HAP-1 (cell line): ENCODE measurements around the gene MBOAT2.

ENCODE experiments used
- DNase-seq, 2 experiments: peaks; one replicate each; pipeline ENCODE4 v3.0.0-alpha.2; 2016 to 2020; ENCODE audit warnings: low spot score in 2 of 2
- H3K27me3 ChIP-seq: fragments of 250-450 bp; sonication (Bioruptor Pico); 2 replicates; pipeline ENCODE4 v1.5.1; 2020; ENCODE audit warnings: low read depth, mild to moderate bottlenecking, moderate library complexity
- H3K36me3 ChIP-seq: fragments of 250-450 bp; sonication (Bioruptor Pico); replicated peaks from 2 replicates; pipeline ENCODE4 v1.5.1; 2020; ENCODE audit warnings: mild to moderate bottlenecking
- H3K4me1 ChIP-seq: fragments of 250-450 bp; sonication (Bioruptor Pico); 2 replicates; pipeline ENCODE4 v1.5.1; 2020; ENCODE audit warnings: mild to moderate bottlenecking
- H3K4me3 ChIP-seq: fragments of 250-450 bp; sonication (Bioruptor Pico); 2 replicates; pipeline ENCODE4 v1.5.1; 2020; ENCODE audit warnings: mild to moderate bottlenecking, moderate library complexity
- H3K9me3 ChIP-seq: fragments of 250-450 bp; sonication (Bioruptor Pico); 2 replicates; pipeline ENCODE4 v1.5.1; 2020; ENCODE audit warnings: mild to moderate bottlenecking, moderate library complexity
- in situ Hi-C: fragments of 300-500 bp; cut with MboI; formaldehyde crosslinking; loops from 3 replicates; pipeline ENCODE4 v1.14.3; 2020; ENCODE audit warnings: low sequenced_read_pairs, inconsistent platforms, mixed read lengths

The MBOAT2 gene

DNA sequence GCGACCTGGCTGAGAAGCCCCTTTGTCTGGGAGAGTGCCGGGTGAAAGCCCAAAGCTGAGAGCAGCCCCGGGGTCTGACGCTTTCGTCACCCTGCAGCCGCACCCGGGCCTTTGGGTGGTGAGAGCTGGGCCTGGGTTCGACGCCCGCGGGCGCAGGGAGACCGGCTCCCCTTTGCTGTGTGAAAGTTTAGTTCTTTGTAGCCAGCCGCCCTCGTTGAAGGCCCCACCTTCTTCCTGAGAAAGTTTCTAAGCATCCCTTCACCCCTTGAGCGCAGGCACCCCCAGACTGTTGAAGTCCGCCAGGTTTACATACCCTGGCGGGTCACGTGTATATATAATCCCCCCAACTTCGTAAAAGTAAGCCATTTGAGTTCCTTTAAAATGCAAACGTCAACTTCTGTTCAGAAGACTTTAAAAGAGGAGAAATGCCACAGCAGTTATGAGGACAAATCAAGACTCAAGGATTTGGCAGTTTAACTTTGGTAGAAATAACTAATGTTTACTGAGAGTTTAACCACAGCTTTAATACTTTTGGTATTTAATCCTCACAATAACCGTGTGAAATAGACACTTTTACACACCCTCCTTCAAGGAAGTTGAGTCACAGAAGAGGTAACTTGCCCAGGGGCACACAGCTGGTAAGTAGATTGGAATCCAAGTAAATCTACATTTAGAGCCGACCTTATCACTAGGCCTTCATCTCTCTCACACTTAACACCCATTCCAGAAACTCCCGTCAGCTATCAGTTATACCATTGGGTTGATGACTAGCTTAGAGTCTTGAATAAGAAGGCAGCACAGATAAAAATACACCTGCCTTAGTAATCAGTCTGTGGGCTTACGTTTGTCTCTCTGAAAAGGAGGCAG lies 1.1 kb upstream of the MBOAT2 start:
- Histone ChIP-seq H3K4me1 (peaks cover 20% of the 10 kb centered on the region), H3K36me3 (no peaks in the 10 kb centered on the region; the same call in none of the 2 replicates), H3K27me3 (no peaks in the 10 kb centered on the region), H3K4me3 (peak overlapping the region; percentile 58), H3K9me3 (peaks cover 3% of the 10 kb centered on the region; the same call in 1 of the 2 replicates)
- no peak for DNase-seq
- in situ Hi-C loops, result no loop called here

DNA sequence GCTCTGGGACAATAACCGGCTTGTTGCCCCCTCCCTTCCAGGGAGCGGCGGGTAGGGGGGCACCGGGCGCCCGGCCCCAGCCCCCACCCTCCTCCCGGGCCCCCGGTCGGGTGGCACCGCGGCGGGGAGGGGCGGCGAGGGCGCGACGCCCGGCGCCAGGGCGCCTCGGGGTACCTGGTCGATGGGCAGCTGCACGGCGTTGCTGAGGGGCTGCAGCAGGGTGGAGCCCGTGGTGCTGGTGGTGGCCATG lies 193 bp downstream of the MBOAT2 start:
- no peaks in the 10 kb centered on the region for H3K27me3 ChIP-seq
- H3K4me1 ChIP-seq, result peaks cover 20% of the 10 kb centered on the region
- peak overlapping the region; percentile 61 for H3K4me3 ChIP-seq
- no peak for DNase-seq
- in situ Hi-C loops, result no loop called here
- peaks cover 3% of the 10 kb centered on the region; the same call in 1 of the 2 replicates for H3K9me3 ChIP-seq
- no peaks in the 10 kb centered on the region; the same call in none of the 2 replicates for H3K36me3 ChIP-seq

DNA sequence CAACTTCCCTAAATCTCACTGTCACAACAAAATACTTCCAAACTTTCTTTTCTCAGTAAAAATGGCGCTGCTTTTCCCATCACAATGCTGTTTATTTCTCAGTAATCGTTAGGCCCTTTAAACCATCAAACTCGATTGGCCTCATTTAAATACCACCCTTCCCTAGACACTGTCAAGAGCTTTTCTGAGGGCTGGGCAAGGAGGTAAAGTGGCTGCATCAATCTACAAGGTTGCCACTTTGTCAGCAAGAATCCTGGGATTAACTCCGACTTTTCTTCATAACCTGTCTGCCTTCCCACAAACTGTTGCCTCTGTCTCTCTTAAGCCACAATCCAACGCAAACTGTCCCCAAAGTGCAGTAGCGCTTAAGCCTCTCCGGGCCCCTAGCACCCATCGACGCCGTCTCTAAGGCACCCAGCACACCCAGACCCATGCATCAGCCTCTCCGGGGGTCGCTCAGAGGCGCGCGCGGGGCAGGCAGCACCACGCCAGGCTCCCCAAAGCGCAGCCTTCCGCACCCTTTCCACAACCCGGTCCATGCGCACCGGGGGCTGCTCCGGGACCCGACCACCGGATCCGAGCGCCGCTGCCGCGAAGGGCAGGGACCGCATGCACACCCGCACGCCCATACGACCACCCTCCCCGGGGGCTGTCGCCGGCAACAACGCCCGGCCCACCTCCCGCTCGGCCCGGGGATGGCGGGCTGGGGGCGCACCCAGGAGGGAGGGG lies 683 bp downstream of the MBOAT2 start:
- Histone ChIP-seq H3K27me3 (no peaks in the 10 kb centered on the region), H3K4me3 (peak overlapping the region; percentile 61), H3K4me1 (peaks cover 20% of the 10 kb centered on the region), H3K36me3 (no peaks in the 10 kb centered on the region; the same call in none of the 2 replicates), H3K9me3 (peaks cover 3% of the 10 kb centered on the region; the same call in 1 of the 2 replicates)
- in situ Hi-C loops, result no loop called here
- peak; percentile 44 to 48 for DNase-seq

DNA sequence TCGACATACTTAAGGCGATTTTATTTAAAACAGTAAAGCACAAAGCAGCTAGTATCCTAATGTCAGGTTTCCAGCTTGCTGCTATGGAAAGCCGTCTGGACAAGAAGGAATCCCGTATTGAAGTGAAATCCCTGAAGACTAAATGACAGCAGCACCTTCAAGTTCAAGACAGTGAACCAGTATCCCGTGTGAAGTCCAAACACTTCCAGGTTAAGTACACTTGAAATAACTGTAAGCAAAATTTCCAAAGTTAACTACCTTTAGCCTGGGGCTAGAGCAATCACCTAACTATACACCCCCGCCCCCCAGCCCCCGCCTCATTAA lies 1.2 kb downstream of the MBOAT2 start:
- Histone ChIP-seq H3K27me3 (no peaks in the 10 kb centered on the region), H3K4me1 (peaks cover 20% of the 10 kb centered on the region), H3K4me3 (peak overlapping the region; percentile 61), H3K36me3 (no peaks in the 10 kb centered on the region; the same call in none of the 2 replicates), H3K9me3 (peaks cover 3% of the 10 kb centered on the region; the same call in 1 of the 2 replicates)
- DNase-seq, result no peak
- in situ Hi-C loops, result no loop called here

DNA sequence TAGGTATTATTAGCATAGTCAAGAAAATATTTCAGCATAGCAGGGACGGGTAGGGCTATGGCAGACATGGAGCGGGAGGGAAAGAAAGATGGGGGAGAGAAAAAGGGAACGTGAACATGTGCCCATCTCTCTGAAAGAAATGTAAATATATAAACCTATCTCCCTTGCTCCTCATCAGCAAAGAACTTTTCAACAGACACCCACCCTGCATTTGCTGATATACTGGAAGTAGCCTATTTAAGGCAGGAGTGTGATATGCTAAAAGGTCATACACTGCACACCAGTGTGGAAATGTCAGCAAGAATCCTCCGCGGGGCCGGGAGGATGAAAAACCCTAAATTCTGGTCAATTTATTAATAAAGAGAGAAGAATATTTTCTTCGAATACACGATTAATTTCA lies 1.7 kb downstream of the MBOAT2 start:
- peaks cover 3% of the 10 kb centered on the region; the same call in 1 of the 2 replicates for H3K9me3 ChIP-seq
- peaks cover 20% of the 10 kb centered on the region for H3K4me1 ChIP-seq
- in situ Hi-C loops, result no loop called here
- peak overlapping the region; percentile 61 for H3K4me3 ChIP-seq
- H3K27me3 ChIP-seq, result no peaks in the 10 kb centered on the region
- no peaks in the 10 kb centered on the region; the same call in none of the 2 replicates for H3K36me3 ChIP-seq
- no peak for DNase-seq

DNA sequence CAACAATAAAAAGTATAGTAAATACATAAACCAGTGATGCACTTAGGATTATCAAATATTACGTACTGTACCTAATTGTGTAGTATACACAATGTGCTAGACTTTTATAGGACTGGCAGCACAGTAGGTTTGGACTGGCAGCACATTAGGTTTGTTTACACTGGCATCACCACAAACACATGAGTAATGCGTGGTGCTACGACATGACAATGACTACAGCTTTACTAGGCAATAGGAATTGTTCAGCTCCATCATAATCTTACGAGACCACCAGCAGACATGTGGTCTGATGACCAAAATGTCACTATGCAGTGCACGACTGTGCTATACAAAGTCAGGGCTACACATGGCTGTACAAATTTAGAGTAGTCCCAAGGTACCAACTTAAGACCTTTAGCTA lies 2.3 kb downstream of the MBOAT2 start:
- in situ Hi-C loops, result no loop called here
- no peak for DNase-seq
- Histone ChIP-seq H3K4me1 (peaks cover 20% of the 10 kb centered on the region), H3K9me3 (peaks cover 3% of the 10 kb centered on the region; the same call in 1 of the 2 replicates), H3K36me3 (no peaks in the 10 kb centered on the region; the same call in none of the 2 replicates), H3K4me3 (no peak overlapping the region; the same call in 1 of the 2 replicates), H3K27me3 (no peaks in the 10 kb centered on the region)

DNA sequence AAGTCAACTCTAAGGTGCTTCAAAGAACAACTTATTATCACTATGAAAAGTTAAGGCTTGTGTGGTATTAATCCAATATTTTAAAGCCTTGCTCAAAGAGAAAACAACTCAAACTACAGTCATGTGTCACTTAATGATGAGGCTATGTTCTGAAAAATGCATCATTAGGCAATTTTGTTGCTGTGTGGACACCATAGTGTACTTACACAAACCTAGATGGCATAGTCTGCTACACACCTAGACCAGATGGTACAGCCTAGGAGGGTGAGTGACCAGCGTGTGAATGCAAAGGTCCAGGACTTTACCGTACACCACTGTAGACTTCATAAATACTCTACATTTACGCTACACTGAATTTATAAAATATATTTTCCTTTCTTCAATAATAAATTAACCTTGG lies 3.0 kb downstream of the MBOAT2 start:
- in situ Hi-C loops, result no loop called here
- Histone ChIP-seq H3K4me3 (no peak overlapping the region), H3K36me3 (no peaks in the 10 kb centered on the region; the same call in 1 of the 2 replicates), H3K4me1 (peaks cover 20% of the 10 kb centered on the region), H3K9me3 (peaks cover 3% of the 10 kb centered on the region; the same call in 1 of the 2 replicates), H3K27me3 (no peaks in the 10 kb centered on the region)
- DNase-seq, result no peak

DNA sequence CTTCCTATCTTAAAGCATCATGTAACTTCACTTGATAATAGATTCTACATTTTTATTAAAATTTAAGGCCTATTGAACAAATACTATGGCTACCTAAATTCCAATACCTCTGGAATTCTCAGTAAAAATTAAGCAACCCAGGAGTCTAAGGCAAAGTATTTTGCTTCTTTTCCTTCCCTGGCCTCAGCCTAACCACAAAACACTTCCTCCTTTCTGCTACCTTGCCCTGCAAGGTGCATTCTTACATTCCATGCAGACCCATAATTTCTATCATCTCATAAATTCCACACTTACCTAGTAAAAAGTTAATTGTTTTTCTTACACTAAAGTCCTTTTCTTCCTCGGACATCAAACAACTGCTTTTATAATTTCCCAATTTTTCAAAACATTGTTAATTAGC lies 3.7 kb downstream of the MBOAT2 start:
- Histone ChIP-seq H3K36me3 (no peaks in the 10 kb centered on the region), H3K27me3 (no peaks in the 10 kb centered on the region), H3K4me1 (peaks cover 17% of the 10 kb centered on the region), H3K9me3 (peaks cover 1% of the 10 kb centered on the region; the same call in 1 of the 2 replicates), H3K4me3 (no peak overlapping the region)
- no peak for DNase-seq
- in situ Hi-C loops, result no loop called here

DNA sequence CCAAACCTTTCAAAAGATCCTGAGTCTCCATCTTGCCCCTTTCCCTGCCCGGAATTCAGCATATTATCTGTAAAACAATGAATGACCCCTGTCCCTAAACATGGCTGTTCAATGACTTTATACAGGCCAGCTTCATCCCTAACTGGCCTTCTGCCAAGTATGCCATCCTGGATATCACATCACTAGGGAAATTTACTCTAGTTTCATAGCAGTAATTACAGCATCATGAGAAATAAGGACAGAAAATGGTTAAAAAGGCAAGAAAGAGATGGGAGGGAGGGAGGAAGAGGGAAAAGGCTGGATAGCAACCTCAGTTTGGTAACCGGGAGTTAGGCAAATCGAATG lies 4.4 kb downstream of the MBOAT2 start:
- Histone ChIP-seq H3K4me3 (no peak overlapping the region), H3K4me1 (peaks cover 10% of the 10 kb centered on the region), H3K36me3 (no peaks in the 10 kb centered on the region), H3K9me3 (no peaks in the 10 kb centered on the region), H3K27me3 (no peaks in the 10 kb centered on the region)
- peak in 1 of 2 experiments; percentile 20 for DNase-seq
- in situ Hi-C loops, result no loop called here

DNA sequence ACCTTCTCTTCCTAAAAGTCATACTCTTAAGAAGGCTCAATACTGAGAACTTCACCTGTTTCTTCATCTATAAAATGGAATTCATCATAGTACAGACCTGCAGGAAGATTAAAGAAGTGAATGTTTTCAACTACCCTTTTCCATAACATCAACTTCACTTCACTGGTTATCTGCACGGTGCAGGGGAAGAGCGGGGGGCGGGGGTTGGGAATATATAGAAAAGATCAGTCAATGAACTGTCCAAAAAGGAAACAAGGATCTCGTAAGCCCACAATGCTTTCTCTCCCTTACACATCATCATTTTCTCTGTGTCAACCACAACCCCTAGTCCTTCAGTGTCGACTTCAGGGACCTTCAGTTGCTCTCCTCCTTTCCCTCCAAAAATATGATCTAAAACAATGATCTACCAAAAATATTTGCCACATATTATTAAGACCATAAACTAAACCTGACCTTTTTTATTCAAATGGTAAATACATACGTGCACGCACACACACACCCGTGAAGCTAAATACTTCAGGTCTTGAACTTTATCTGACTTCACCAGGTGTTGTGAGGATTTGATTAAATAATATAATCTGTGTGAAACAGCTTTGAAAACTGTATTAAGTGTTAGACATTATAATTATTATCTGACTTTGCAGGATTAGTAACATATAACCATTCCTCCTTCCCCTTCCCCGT lies 4.9 kb downstream of the MBOAT2 start:
- no peaks in the 10 kb centered on the region for H3K9me3 ChIP-seq
- no peak for DNase-seq
- in situ Hi-C loops, result no loop called here
- peaks cover 10% of the 10 kb centered on the region for H3K4me1 ChIP-seq
- H3K36me3 ChIP-seq, result no peaks in the 10 kb centered on the region
- no peaks in the 10 kb centered on the region for H3K27me3 ChIP-seq
- H3K4me3 ChIP-seq, result no peak overlapping the region

DNA sequence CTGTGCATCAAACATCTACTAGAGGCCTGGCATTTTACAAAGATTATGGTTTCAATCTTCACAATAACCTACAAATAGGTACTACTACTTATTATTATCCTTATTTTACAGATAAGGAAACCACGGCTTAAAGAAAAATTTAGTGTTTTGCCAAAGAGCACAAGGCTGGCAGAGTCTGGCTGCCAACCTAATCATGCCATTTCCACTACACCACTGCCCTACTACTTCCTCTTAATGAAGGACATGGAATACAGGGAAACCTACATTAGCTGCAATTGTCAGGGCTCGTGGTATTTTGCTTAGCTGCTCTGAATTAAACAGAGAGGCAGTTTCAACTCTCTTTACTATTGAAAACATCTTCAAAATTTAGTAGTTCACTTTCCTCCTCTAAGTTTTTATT lies 5.9 kb downstream of the MBOAT2 start:
- H3K4me1 ChIP-seq, result peaks cover 10% of the 10 kb centered on the region
- H3K36me3 ChIP-seq, result no peaks in the 10 kb centered on the region
- H3K27me3 ChIP-seq, result no peaks in the 10 kb centered on the region
- DNase-seq, result no peak
- H3K9me3 ChIP-seq, result no peaks in the 10 kb centered on the region
- H3K4me3 ChIP-seq, result no peak overlapping the region
- in situ Hi-C loops, result no loop called here

DNA sequence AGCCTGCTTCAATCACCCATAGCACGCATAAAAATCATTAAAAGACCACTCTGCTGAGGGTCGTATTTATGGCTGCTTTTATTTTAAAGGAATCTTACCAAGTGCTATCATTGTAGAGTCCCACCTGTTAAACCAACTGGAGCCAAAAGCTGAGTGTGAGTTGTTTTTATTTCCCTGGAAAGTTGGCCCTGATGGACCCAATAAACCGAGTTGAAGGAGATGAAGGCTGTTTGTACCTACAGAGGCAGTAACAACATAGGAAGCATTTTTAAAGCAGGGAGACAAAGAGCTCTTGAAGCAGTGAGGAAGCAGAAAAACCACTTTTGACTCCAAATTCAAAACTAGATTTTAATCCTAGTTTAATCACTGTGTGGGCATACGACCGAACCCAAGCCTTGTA lies 6.4 kb downstream of the MBOAT2 start:
- Histone ChIP-seq H3K36me3 (no peaks in the 10 kb centered on the region), H3K27me3 (no peaks in the 10 kb centered on the region), H3K9me3 (no peaks in the 10 kb centered on the region), H3K4me1 (peaks cover 10% of the 10 kb centered on the region), H3K4me3 (no peak overlapping the region)
- DNase-seq, result no peak
- in situ Hi-C loops, result no loop called here

DNA sequence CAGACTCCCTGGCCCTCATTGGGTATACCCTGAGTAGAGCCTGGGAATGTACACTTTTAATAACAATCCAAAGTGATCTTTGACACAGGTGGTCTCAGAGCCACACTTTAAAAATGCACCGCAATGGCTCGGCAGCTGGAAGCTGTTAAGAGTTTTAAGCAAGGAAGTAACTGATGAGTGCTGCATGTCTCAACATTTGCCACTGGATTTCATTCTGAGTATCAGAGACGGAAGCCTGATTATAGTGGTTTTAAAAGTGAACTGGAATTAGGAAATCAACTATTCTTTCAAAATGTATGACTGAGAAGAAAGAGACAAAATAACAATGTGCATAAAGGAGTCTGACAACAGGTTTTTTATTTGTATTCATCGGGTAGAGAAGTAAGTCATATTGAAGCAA lies 7.5 kb downstream of the MBOAT2 start:
- H3K4me1 ChIP-seq, result peaks cover 2% of the 10 kb centered on the region; the same call in 1 of the 2 replicates
- no peaks in the 10 kb centered on the region for H3K36me3 ChIP-seq
- H3K9me3 ChIP-seq, result no peaks in the 10 kb centered on the region
- no peak for DNase-seq
- no peak overlapping the region for H3K4me3 ChIP-seq
- H3K27me3 ChIP-seq, result no peaks in the 10 kb centered on the region
- in situ Hi-C loops, result no loop called here

DNA sequence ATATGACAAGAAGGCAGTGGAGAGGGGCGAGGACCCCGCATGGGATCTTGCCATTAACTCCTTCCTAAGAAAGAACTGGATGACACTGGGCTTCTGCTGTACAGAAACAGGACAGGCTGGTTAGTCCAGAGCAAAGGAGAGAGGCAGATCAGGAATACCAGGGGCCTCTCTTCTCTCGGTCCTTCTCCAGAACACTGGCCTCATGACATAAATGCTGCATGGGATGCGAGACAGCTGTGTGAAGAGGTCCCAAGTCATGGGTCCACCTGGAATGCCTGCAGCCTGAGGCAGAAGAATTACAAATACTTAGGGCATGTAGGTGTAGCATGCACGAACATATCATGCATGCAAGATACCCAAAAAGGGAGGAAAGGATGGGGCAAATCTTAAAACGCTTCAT lies 9.1 kb downstream of the MBOAT2 start:
- Histone ChIP-seq H3K36me3 (no peaks in the 10 kb centered on the region), H3K27me3 (no peaks in the 10 kb centered on the region), H3K4me1 (no peaks in the 10 kb centered on the region), H3K9me3 (no peaks in the 10 kb centered on the region), H3K4me3 (no peak overlapping the region)
- in situ Hi-C loops, result no loop called here
- no peak for DNase-seq
